ENCODE data around the gene DOC2B.
"Not testable (repeated sequence)": the region's sequence is repeated elsewhere in the genome, so short reads cannot be mapped to it uniquely, and the experiment has no call there.

The DOC2B gene

GRCh38 chr17:210402-210801 lies 29.0 kb upstream of the DOC2B start:
- no peak for DNase-seq (ENCODE audit: low spot score)

GRCh38 chr17:208429-208828 lies 27.0 kb upstream of the DOC2B start:
- no peak for DNase-seq (ENCODE audit: low spot score)

- no peak for DNase-seq (ENCODE audit: low spot score)
Observed at GRCh38 chr17:207775-208174, 26.3 kb upstream of the DOC2B start.

GRCh38 chr17:206941-207560 lies 25.6 kb upstream of the DOC2B start:
- DNase-seq (ENCODE audit: low spot score): no peak

- not testable (repeated sequence) for DNase-seq (ENCODE audit: low spot score)
Observed at GRCh38 chr17:206484-206883, 25.0 kb upstream of the DOC2B start.

- DNase-seq (ENCODE audit: low spot score): no peak
Observed at GRCh38 chr17:205817-206216, 24.4 kb upstream of the DOC2B start.

- no peak for DNase-seq (ENCODE audit: low spot score)
Observed at GRCh38 chr17:205148-205669, 23.8 kb upstream of the DOC2B start.

GRCh38 chr17:204427-205147 lies 23.1 kb upstream of the DOC2B start:
- no peak for DNase-seq (ENCODE audit: low spot score)

- DNase-seq (ENCODE audit: low spot score): no peak
Observed at GRCh38 chr17:202501-202951, 21.1 kb upstream of the DOC2B start.

- DNase-seq (ENCODE audit: low spot score): not testable (repeated sequence)
Observed at GRCh38 chr17:201736-202135, 20.3 kb upstream of the DOC2B start.

- not testable (repeated sequence) for DNase-seq (ENCODE audit: low spot score)
Observed at GRCh38 chr17:201257-201656, 19.8 kb upstream of the DOC2B start.

GRCh38 chr17:200586-200985 lies 19.1 kb upstream of the DOC2B start:
- DNase-seq (ENCODE audit: low spot score): no peak

GRCh38 chr17:199806-200545 lies 18.5 kb upstream of the DOC2B start:
- no peak for DNase-seq (ENCODE audit: low spot score)

- peak; percentile 20 for DNase-seq (ENCODE audit: low spot score)
Observed at GRCh38 chr17:199191-199604, 17.7 kb upstream of the DOC2B start.

- DNase-seq (ENCODE audit: low spot score): not testable (repeated sequence)
Observed at GRCh38 chr17:198225-198624, 16.8 kb upstream of the DOC2B start.

- DNase-seq (ENCODE audit: low spot score): no peak
Observed at GRCh38 chr17:197352-197751, 15.9 kb upstream of the DOC2B start.

GRCh38 chr17:194828-195602 lies 13.6 kb upstream of the DOC2B start:
- no peak for DNase-seq (ENCODE audit: low spot score)

GRCh38 chr17:193841-194806 lies 12.7 kb upstream of the DOC2B start:
- no peak for DNase-seq (ENCODE audit: low spot score)

GRCh38 chr17:193426-193810 lies 12.0 kb upstream of the DOC2B start:
- DNase-seq (ENCODE audit: low spot score): no peak

- no peak for DNase-seq (ENCODE audit: low spot score)
Observed at GRCh38 chr17:192666-193425, 11.4 kb upstream of the DOC2B start.

Data from pons (tissue), 1 donor.